ENCODE data around the gene GRIK3.

The GRIK3 gene

GRCh38 chr1:36761113-36761512 lies 273.2 kb downstream of the GRIK3 start:
- H3K4me3 ChIP-seq (ENCODE audit: low read depth, low read length) = no peak overlapping the region
- no peak for TF ChIP-seq CTCF (IDR thresholded peaks at IDR 0.05; ENCODE audit: insufficient read depth, low read depth, low read length, missing control alignments)
- DNase-seq (ENCODE audit: low read depth) = no peak

GRCh38 chr1:36760081-36760480 lies 274.2 kb downstream of the GRIK3 start:
- no peak overlapping the region for H3K4me3 ChIP-seq (ENCODE audit: low read depth, low read length)
- no peak for DNase-seq (ENCODE audit: low read depth)
- TF ChIP-seq CTCF (IDR thresholded peaks at IDR 0.05; ENCODE audit: insufficient read depth, low read depth, low read length, missing control alignments) = no peak

- H3K4me3 ChIP-seq (ENCODE audit: low read depth, low read length) = no peak overlapping the region
- no peak for TF ChIP-seq CTCF (IDR thresholded peaks at IDR 0.05; ENCODE audit: insufficient read depth, low read depth, low read length, missing control alignments)
- no peak for DNase-seq (ENCODE audit: low read depth)
Observed at GRCh38 chr1:36759355-36759754, 275.0 kb downstream of the GRIK3 start.

DNA sequence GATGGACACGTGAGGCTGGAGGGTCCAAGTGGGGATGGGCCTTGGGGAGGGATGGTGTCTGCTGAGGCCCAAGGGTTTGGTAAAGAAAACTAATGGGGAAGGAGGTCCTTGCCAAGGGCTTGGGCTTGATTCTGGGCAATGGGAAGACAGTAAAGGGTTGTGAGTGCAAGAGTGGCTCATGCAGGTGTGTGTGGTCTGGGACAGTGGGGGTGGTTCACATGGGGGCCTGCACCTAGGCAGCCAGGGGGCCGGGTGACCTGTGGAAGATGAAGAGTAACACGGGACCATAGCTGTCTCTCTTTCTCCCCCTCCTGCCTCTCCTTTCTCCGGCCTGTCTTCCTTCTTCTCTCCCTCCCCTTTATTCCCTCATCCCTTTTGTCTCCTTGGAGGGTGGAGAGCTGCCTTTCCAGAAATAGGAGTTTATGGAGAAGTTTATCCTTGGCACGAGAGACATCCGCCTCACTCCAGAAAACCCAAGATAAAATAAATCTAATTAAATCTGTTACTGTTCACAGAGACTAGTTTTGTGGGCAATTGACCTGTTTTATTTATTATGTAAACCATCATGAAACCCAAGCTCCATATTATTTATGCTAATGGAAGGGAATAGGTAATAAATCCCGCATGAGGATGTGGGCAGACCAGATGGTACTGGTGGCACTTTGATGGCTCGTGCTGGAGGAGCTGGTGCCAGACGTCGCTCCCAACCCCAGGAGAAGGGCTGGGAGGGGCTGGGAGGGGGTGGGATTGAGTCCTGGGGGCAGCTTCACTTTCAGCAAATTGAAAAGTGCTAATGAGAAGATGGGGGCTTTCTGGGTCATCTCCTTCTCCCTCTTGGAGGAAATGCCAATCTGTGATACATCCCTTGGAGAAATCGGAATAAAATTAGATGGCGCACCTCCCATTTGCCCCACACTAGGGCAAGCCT lies 278.7 kb downstream of the GRIK3 start:
- no peak for TF ChIP-seq CTCF (IDR thresholded peaks at IDR 0.05; ENCODE audit: insufficient read depth, low read depth, low read length, missing control alignments)
- DNase-seq (ENCODE audit: low read depth) = no peak
- no peak overlapping the region for H3K4me3 ChIP-seq (ENCODE audit: low read depth, low read length)

DNA sequence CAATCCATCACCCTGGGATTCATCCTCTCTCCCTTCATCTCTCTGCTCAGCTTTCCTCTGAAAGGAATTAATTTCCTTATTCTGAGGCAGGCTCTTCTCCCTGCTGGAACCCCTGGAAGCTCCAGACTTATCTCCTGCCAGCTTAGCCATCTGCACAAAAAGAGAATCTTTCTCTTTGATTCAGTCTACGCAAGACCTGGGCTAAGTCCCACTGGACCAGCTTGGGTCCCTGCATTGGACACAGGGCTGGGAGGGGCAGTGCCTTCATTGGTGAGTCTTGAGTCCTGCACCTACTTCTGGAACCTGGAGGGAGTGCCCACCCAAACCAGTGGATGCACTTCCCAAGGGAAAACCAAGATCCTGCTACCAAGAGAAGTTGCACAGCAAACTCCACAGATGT lies 279.9 kb downstream of the GRIK3 start:
- TF ChIP-seq CTCF (IDR thresholded peaks at IDR 0.05; ENCODE audit: insufficient read depth, low read depth, low read length, missing control alignments) = no peak
- DNase-seq (ENCODE audit: low read depth) = no peak

GRCh38 chr1:36753451-36753850 lies 280.9 kb downstream of the GRIK3 start:
- no peak for DNase-seq (ENCODE audit: low read depth)
- no peak for TF ChIP-seq CTCF (IDR thresholded peaks at IDR 0.05; ENCODE audit: insufficient read depth, low read depth, low read length, missing control alignments)
- H3K4me3 ChIP-seq (ENCODE audit: low read depth, low read length) = no peak overlapping the region

More for the DNA sequence above, 279.9 kb downstream of the GRIK3 start:
- no peak overlapping the region for H3K4me3 ChIP-seq (ENCODE audit: low read depth, low read length)
